K562 (cell line): Measurements from ENCODE around the gene MRPL2. TPM values are rescaled to one million over a fixed set of nuclear protein-coding genes. Genes with fewer than 3 reads are reported as not detected.

Source experiments
- ARID4B ChIP-seq: sonication (generic); formaldehyde crosslinking; IDR thresholded peaks from 2 replicates; pipeline ENCODE4 v1.8.0; 2022; ENCODE audit warnings: mild to moderate bottlenecking, missing genetic modification reagents
- GMEB1 ChIP-seq: fragments of 250-450 bp; sonication (Bioruptor Pico); IDR thresholded peaks from 2 replicates; pipeline ENCODE4 v1.4.0; 2020; ENCODE audit warnings: mild to moderate bottlenecking
- HMBOX1 ChIP-seq: sonication (generic); IDR thresholded peaks from 2 replicates; pipeline ENCODE4 v1.6.1; 2016
- NFATC3 ChIP-seq: fragments of 450-650 bp; IDR thresholded peaks from 2 replicates; pipeline ENCODE4 v1.6.1; 2017; ENCODE audit warnings: mild to moderate bottlenecking
- POLR2AphosphoS5 ChIP-seq: IDR thresholded peaks from 2 replicates; pipeline ENCODE4 v1.6.1; 2011; ENCODE audit warnings: mild to moderate bottlenecking, low read depth, low read length, moderate library complexity; ENCODE audit not compliant: control insufficient read depth, insufficient read depth
- SIN3A ChIP-seq, 2 experiments: fragments of 150-350 bp in 1 of 2; IDR thresholded peaks; 2 replicates each; pipeline ENCODE4 v1.6.1; 2011 to 2016; ENCODE audit warnings: borderline replicate concordance in 2 of 2, low read depth in 2 of 2, low read length in 2 of 2, mild to moderate bottlenecking in 2 of 2, moderate library complexity in 2 of 2; ENCODE audit not compliant: control insufficient read depth in 1 of 2
- SP2 ChIP-seq: IDR thresholded peaks from 2 replicates; pipeline ENCODE4 v1.6.1; 2011; ENCODE audit warnings: mild to moderate bottlenecking, low read depth, low read length, moderate library complexity; ENCODE audit not compliant: poor library complexity, severe bottlenecking; ENCODE audit errors: extremely low read depth
- U2AF2 ChIP-seq: fragments of 200-400 bp; formaldehyde crosslinking; optimal IDR thresholded peaks from 2 replicates; pipeline ENCODE3; 2017; ENCODE audit warnings: low read depth, mild to moderate bottlenecking, low read length
- USF1 ChIP-seq: sonication (generic); formaldehyde crosslinking; IDR thresholded peaks from 2 replicates; pipeline ENCODE4 v1.9.0; 2022; ENCODE audit warnings: mild to moderate bottlenecking, missing genetic modification reagents
- WHSC1 ChIP-seq: IDR thresholded peaks from one replicate; pipeline ENCODE4 v1.6.1; 2012; ENCODE audit warnings: low read length, control low read depth, inconsistent platforms
- ZNF644 ChIP-seq: fragments of 200-800 bp; sonication (Bioruptor generic); IDR thresholded peaks from 2 replicates; pipeline ENCODE4 v1.6.1; 2016; ENCODE audit warnings: low read depth, missing genetic modification characterization, missing compliant biosample characterization
- polyA plus RNA-seq, 8 experiments: library from polyadenylated mRNA; depleted of rRNA in 4 of 8; stranded (reverse) in 5 of 8; unstranded in 3 of 8; fragments of >200 nt; fragmentation: Nextera tagmentation in 2 of 8; fragmentation: Illumina TruSeq in 1 of 8; extraction: Ambion mirVana in 2 of 8; extraction: Trizol in 1 of 8; gene quantifications; 2 replicates each; pipeline versions ENCODE4 v1.2.1 to v1.2.3, GENCODE V29; 2011 to 2014; ENCODE audit warnings: inconsistent platforms in 1 of 8, missing spikeins in 1 of 8
- total RNA-seq, 7 experiments: library from RNA; depleted of rRNA in 6 of 7; stranded (reverse); fragments of >200 nt in 6 of 7; fragmentation: Illumina TruSeq in 2 of 7; extraction: Trizol in 2 of 7; gene quantifications; 2 replicates each; pipeline versions ENCODE4 v1.2.1 to v1.2.3, GENCODE V29; 2011 to 2021; ENCODE audit warnings: low replicate concordance in 1 of 7

Gene MRPL2
- total and polyA plus RNA-seq, 9 of the 15 experiments (the other 6 are each of a cell fraction or from before 2014, with no cell fraction given) = 63.1 to 262 (median 121) TPM

- TF ChIP-seq USF1 (CRISPR knock-in tag) (no peak), ARID4B (CRISPR knock-in tag) (no peak), HMBOX1 (no peak), POLR2AphosphoS5 (no peak), WHSC1 (no peak), SP2 (no peak), SIN3A (IDR thresholded peaks at IDR 0.05; ENCODE audit: borderline replicate concordance in 2 of 2, control insufficient read depth in 1 of 2, low read depth in 2 of 2, low read length in 2 of 2) (no peak), U2AF2 (no peak), ZNF644 (tag) (no peak), NFATC3 (no peak), GMEB1 (CRISPR knock-in tag) (no peak)
- TF ChIP-seq, all 486 proteins: peak for 15
Measured at GRCh38 chr6:43054206-43054943, 4.9 kb downstream of the MRPL2 start (continued).
